SK-N-SH (cell line): ENCODE measurements around the gene CPTP.

Source experiments
- EP300 ChIP-seq, 2 experiments: IDR thresholded peaks; 2 replicates each; pipeline versions ENCODE4 v1.4.0 to v1.6.1; 2012; ENCODE audit warnings: borderline replicate concordance in 1 of 2, low read depth in 1 of 2, low read length in 1 of 2
- RCOR1 ChIP-seq: fragments of 150-350 bp; IDR thresholded peaks from 2 replicates; pipeline ENCODE4 v1.6.1; 2017; ENCODE audit warnings: antibody characterized with exemption, low read length
- SMC3 ChIP-seq: IDR thresholded peaks from 2 replicates; pipeline ENCODE4 v1.6.1; 2012; ENCODE audit warnings: low read depth, low read length, improper control_type of control experiment
- TAF1 ChIP-seq: IDR thresholded peaks from 2 replicates; pipeline ENCODE4 v1.6.1; 2012; ENCODE audit warnings: low read depth, mild to moderate bottlenecking, low read length, moderate library complexity, borderline replicate concordance
- YY1 ChIP-seq: IDR thresholded peaks from 2 replicates; pipeline ENCODE4 v1.4.0; 2012; ENCODE audit warnings: low read depth, mild to moderate bottlenecking
- TF ChIP-seq, protein P1 (sequence below): fragments of 200-600 bp; sonication (generic); IDR thresholded peaks from 2 replicates; pipeline ENCODE4 v1.6.1; 2017; ENCODE audit warnings: antibody characterized with exemption, mild to moderate bottlenecking, moderate library complexity
- TF ChIP-seq, protein P2 (sequence below): IDR thresholded peaks from 2 replicates; pipeline ENCODE4 v1.4.0; 2012; ENCODE audit warnings: low read depth, borderline replicate concordance

DNA sequence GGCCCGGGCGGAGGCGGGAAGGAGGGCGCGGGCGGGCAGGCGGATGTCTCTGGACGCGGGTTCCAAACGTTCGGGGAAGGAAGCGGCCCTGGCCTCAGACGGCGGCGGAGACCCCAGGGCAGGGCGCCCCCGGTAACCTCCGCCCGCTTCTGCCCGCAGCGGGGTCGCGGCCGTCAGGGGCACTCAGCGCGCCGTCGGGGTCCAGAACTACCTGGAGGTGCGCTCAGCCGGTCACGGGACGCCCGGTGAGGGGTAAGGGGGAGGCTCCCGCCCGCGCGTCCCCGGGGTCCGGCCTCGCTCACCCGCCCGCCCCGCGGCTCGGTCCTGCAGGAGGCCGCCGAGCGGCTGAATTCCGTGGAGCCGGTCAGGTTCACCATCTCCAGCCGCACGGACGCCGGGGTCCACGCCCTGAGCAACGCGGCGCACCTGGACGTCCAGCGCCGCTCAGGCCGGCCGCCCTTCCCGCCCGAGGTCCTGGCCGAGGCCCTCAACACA is 15.8 kb upstream of the CPTP start:
- TF ChIP-seq EP300 (IDR thresholded peaks at IDR 0.05; ENCODE audit: borderline replicate concordance in 1 of 2, low read depth in 1 of 2, low read length in 1 of 2) (no peak), YY1 (no peak), TAF1 (no peak), RCOR1 (no peak), SMC3 (no peak)
- TF ChIP-seq, protein P1, sequence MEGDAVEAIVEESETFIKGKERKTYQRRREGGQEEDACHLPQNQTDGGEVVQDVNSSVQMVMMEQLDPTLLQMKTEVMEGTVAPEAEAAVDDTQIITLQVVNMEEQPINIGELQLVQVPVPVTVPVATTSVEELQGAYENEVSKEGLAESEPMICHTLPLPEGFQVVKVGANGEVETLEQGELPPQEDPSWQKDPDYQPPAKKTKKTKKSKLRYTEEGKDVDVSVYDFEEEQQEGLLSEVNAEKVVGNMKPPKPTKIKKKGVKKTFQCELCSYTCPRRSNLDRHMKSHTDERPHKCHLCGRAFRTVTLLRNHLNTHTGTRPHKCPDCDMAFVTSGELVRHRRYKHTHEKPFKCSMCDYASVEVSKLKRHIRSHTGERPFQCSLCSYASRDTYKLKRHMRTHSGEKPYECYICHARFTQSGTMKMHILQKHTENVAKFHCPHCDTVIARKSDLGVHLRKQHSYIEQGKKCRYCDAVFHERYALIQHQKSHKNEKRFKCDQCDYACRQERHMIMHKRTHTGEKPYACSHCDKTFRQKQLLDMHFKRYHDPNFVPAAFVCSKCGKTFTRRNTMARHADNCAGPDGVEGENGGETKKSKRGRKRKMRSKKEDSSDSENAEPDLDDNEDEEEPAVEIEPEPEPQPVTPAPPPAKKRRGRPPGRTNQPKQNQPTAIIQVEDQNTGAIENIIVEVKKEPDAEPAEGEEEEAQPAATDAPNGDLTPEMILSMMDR = no peak
- TF ChIP-seq, protein P2, sequence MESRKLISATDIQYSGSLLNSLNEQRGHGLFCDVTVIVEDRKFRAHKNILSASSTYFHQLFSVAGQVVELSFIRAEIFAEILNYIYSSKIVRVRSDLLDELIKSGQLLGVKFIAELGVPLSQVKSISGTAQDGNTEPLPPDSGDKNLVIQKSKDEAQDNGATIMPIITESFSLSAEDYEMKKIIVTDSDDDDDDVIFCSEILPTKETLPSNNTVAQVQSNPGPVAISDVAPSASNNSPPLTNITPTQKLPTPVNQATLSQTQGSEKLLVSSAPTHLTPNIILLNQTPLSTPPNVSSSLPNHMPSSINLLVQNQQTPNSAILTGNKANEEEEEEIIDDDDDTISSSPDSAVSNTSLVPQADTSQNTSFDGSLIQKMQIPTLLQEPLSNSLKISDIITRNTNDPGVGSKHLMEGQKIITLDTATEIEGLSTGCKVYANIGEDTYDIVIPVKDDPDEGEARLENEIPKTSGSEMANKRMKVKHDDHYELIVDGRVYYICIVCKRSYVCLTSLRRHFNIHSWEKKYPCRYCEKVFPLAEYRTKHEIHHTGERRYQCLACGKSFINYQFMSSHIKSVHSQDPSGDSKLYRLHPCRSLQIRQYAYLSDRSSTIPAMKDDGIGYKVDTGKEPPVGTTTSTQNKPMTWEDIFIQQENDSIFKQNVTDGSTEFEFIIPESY = no peak
